T-helper 17 cell (primary cell): ENCODE measurements around the gene THAP7. TPM values are rescaled to one million over a fixed set of nuclear protein-coding genes. Genes with fewer than 3 reads are reported as not detected.
"Not testable (repeated sequence)": the region's sequence is repeated elsewhere in the genome, so short reads cannot be mapped to it uniquely, and the experiment has no call there.

ENCODE experiments used
- ATAC-seq: fragments of 150-1000 bp; cut with Tn5 transposase; 2 replicates; pipeline ENCODE4 v1.10.0; 2021; ENCODE audit warnings: mild to moderate bottlenecking, moderate library complexity
- DNase-seq, 3 donors: peaks; one replicate each; pipeline versions ENCODE4 v3.0.0 to v3.0.0-alpha.2; 2020 to 2021
- H3K9me3 ChIP-seq: one replicate; pipeline ENCODE4 v1.7.0; 2013; ENCODE audit warnings: low read length, mild to moderate bottlenecking; ENCODE audit not compliant: control insufficient read depth, poor library complexity, severe bottlenecking
- H3K27ac Mint-ChIP-seq: one replicate; pipeline ENCODE4 v1.8.0; 2022; ENCODE audit warnings: mild to moderate bottlenecking, moderate library complexity, mixed read lengths
- H3K27me3 Mint-ChIP-seq: one replicate; pipeline ENCODE4 v1.8.0; 2022; ENCODE audit warnings: mixed read lengths
- H3K36me3 Mint-ChIP-seq: one replicate; pipeline ENCODE4 v1.8.0; 2022; ENCODE audit warnings: low read depth, mixed read lengths
- H3K4me1 Mint-ChIP-seq: one replicate; pipeline ENCODE4 v1.8.0; 2022; ENCODE audit warnings: mild to moderate bottlenecking, mixed read lengths
- H3K4me3 Mint-ChIP-seq: one replicate; pipeline ENCODE4 v1.8.0; 2022; ENCODE audit warnings: mild to moderate bottlenecking, moderate library complexity, mixed read lengths
- total RNA-seq, 4 donors: library from RNA in 2 of 4; stranded (reverse) in 2 of 4; gene quantifications; one replicate each; pipeline ENCODE4 v1.2.3 and lab custom pipeline; 2022 to 2026

THAP7 gene
- total RNA-seq, 2 donors from 2014 or later, result 41.5 to 55.6 TPM

DNA sequence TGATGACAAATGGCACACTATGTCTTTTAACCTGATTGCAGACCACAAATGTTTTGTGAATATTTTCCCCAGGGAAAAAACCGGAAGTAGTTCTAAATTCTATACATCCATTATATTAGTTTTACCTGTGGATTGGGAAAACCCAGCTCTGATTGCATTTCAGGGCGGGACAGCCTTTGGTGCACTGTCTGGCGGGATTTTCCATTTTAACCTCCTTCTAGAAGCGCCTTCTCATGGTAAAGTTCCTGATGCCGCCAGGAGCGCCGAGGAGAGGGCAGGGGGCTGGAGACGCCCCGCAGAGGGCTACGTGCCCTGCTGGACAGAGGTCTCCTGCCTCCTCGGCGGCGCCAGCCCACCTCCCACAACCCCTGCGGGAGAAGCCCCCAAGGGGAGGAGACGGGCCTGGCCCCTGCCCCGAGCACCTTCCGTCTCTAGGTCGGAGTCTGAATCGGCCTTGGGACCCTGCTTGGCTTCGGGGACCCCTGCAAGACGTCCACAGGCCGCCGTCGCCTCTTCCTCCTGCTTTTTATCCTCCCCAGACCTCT, 11.8 kb upstream of the THAP7 start:
- Mint-ChIP-seq H3K4me1 (peaks cover 26% of the 10 kb centered on the region), H3K36me3 (no peaks in the 10 kb centered on the region)

GRCh38 chr22:21012446-21013407, 10.8 kb upstream of the THAP7 start:
- Mint-ChIP-seq H3K4me3 (peak overlapping the region; percentile 87), H3K4me1 (peaks cover 26% of the 10 kb centered on the region), H3K27ac (peak overlapping the region; percentile 86)

More for the DNA sequence above, 11.8 kb upstream of the THAP7 start:
- DNase-seq (no peak), ATAC-seq (no peak)
- peak overlapping the region; percentile 87 for H3K4me3 Mint-ChIP-seq
- peak overlapping the region; percentile 86 for H3K27ac Mint-ChIP-seq
- no peaks in the 10 kb centered on the region for H3K9me3 ChIP-seq
- no peaks in the 10 kb centered on the region for H3K27me3 Mint-ChIP-seq

GRCh38 chr22:21010426-21011113, 8.7 kb upstream of the THAP7 start:
- ATAC-seq (no peak), DNase-seq (no peak)
- no peaks in the 10 kb centered on the region for H3K27me3 Mint-ChIP-seq
- no peaks in the 10 kb centered on the region for H3K36me3 Mint-ChIP-seq
- H3K27ac Mint-ChIP-seq, result no peak overlapping the region
- H3K4me3 Mint-ChIP-seq, result no peak overlapping the region
- H3K4me1 Mint-ChIP-seq, result peaks cover 17% of the 10 kb centered on the region
- H3K9me3 ChIP-seq, result no peaks in the 10 kb centered on the region

More at GRCh38 chr22:21012446-21013407, 10.8 kb upstream of the THAP7 start:
- no peak for DNase-seq
- no peaks in the 10 kb centered on the region for H3K9me3 ChIP-seq
- no peak for ATAC-seq
- no peaks in the 10 kb centered on the region for H3K27me3 Mint-ChIP-seq
- no peaks in the 10 kb centered on the region for H3K36me3 Mint-ChIP-seq

GRCh38 chr22:21009638-21010425, 7.9 kb upstream of the THAP7 start:
- ATAC-seq (no peak), DNase-seq (no peak)
- no peaks in the 10 kb centered on the region for H3K9me3 ChIP-seq
- Mint-ChIP-seq H3K4me1 (peaks cover 11% of the 10 kb centered on the region), H3K36me3 (no peaks in the 10 kb centered on the region), H3K27me3 (no peaks in the 10 kb centered on the region), H3K4me3 (no peak overlapping the region), H3K27ac (peak overlapping the region; percentile 24)

GRCh38 chr22:21009208-21009607, 7.3 kb upstream of the THAP7 start:
- not testable (repeated sequence) for H3K4me3 Mint-ChIP-seq, ATAC-seq

DNA sequence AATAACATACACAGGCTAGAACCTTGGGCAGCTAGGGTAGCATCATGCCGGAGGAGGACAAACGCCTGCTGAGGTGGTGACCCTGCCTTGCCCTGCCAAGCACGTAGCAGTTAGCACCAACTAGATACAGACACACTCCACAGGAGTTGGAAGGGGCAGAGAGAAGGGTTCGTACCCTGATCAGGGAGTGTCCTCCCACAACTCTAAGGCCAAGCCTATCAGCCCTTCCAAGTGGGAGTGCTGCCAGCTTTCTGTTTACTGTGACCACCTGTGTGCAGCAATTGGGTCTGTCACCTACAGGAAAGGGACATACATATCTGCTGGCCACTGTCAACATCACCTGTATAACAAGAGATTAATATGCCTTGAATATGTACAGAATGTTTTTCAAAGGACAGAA, 1.9 kb upstream of the THAP7 start:
- H3K36me3 Mint-ChIP-seq, result no peaks in the 10 kb centered on the region
- H3K27me3 Mint-ChIP-seq, result no peaks in the 10 kb centered on the region
- peak overlapping the region; percentile 29 for H3K27ac Mint-ChIP-seq
- no peaks in the 10 kb centered on the region for H3K9me3 ChIP-seq
- ATAC-seq, result no peak
- DNase-seq, result no peak
- H3K4me3 Mint-ChIP-seq, result peak overlapping the region; percentile 93
- peaks cover 21% of the 10 kb centered on the region for H3K4me1 Mint-ChIP-seq

More at GRCh38 chr22:21009208-21009607, 7.3 kb upstream of the THAP7 start:
- H3K4me1 Mint-ChIP-seq, H3K27me3 Mint-ChIP-seq, H3K9me3 ChIP-seq, DNase-seq, H3K36me3 Mint-ChIP-seq: not testable (repeated sequence)
- H3K27ac Mint-ChIP-seq, result peak overlapping the region; percentile 24

DNA sequence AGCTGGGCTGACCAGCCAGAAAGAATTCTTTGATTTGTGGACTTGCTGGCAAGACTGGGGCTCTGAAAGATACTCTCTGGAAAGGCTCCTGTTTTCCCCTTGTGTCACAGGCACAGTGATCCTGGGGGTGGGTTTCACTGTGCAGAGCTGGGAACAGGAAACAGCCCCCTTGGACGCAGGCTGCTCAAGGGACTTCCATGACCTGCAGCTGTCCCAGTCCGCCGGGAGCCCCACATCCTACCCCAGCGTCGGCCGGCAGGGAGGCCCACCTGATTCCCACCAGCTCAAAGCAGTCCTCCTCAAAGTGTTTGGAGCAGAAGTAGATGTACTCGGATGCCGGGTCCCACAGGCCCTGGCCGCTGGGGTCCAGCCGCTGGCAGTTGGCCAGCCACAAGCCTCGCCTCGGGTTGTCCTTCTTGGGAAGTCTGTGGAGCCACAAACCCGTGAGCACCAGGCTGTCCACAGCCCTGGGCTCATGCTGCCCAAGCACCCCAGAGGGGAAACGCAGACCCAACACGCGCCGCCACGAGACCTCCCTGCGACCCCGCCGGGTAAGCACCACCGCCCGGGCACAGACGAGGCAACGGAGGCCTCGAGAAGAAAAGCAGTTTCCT, 824 bp downstream of the THAP7 start:
- no peak for DNase-seq
- no peaks in the 10 kb centered on the region for H3K36me3 Mint-ChIP-seq
- peaks cover 24% of the 10 kb centered on the region for H3K4me1 Mint-ChIP-seq
- no peak for ATAC-seq
- no peaks in the 10 kb centered on the region for H3K27me3 Mint-ChIP-seq
- H3K9me3 ChIP-seq, result no peaks in the 10 kb centered on the region
- peak overlapping the region; percentile 97 for H3K27ac Mint-ChIP-seq
- peak overlapping the region; percentile 93 for H3K4me3 Mint-ChIP-seq

- H3K4me3 Mint-ChIP-seq, result peak overlapping the region; percentile 93
- no peaks in the 10 kb centered on the region for H3K27me3 Mint-ChIP-seq
- H3K9me3 ChIP-seq, result no peaks in the 10 kb centered on the region
- no peak for ATAC-seq
- H3K4me1 Mint-ChIP-seq, result peaks cover 24% of the 10 kb centered on the region
- no peak for DNase-seq
- H3K36me3 Mint-ChIP-seq, result no peaks in the 10 kb centered on the region
- H3K27ac Mint-ChIP-seq, result peak overlapping the region; percentile 97
Measured at GRCh38 chr22:21000207-21000986, 1.5 kb downstream of the THAP7 start.

- ATAC-seq (no peak), DNase-seq (no peak)
- Mint-ChIP-seq H3K4me3 (peak overlapping the region; percentile 93), H3K36me3 (no peaks in the 10 kb centered on the region), H3K27me3 (no peaks in the 10 kb centered on the region), H3K4me1 (peaks cover 24% of the 10 kb centered on the region), H3K27ac (peak overlapping the region; percentile 97)
- H3K9me3 ChIP-seq, result no peaks in the 10 kb centered on the region
Measured at GRCh38 chr22:20999350-21000206, 2.3 kb downstream of the THAP7 start.

GRCh38 chr22:20998411-20999336, 3.2 kb downstream of the THAP7 start:
- H3K4me1 Mint-ChIP-seq, result peaks cover 24% of the 10 kb centered on the region
- DNase-seq (no peak), ATAC-seq (no peak)
- H3K9me3 ChIP-seq, result no peaks in the 10 kb centered on the region
- no peaks in the 10 kb centered on the region for H3K36me3 Mint-ChIP-seq
- no peaks in the 10 kb centered on the region for H3K27me3 Mint-ChIP-seq
- H3K4me3 Mint-ChIP-seq, result peak overlapping the region; percentile 71
- peak overlapping the region; percentile 81 for H3K27ac Mint-ChIP-seq
